Measurements from ENCODE around the gene DGKD. TPM values are rescaled to one million over a fixed set of nuclear protein-coding genes. Genes with fewer than 3 reads are reported as not detected.

The DGKD gene
- polyA plus RNA-seq, 1 donor, result 21.9 TPM

- no peak for DNase-seq (ENCODE audit: low read depth)
Measured at GRCh38 chr2:233458826-233459225, 104.5 kb downstream of the DGKD start.

DNA sequence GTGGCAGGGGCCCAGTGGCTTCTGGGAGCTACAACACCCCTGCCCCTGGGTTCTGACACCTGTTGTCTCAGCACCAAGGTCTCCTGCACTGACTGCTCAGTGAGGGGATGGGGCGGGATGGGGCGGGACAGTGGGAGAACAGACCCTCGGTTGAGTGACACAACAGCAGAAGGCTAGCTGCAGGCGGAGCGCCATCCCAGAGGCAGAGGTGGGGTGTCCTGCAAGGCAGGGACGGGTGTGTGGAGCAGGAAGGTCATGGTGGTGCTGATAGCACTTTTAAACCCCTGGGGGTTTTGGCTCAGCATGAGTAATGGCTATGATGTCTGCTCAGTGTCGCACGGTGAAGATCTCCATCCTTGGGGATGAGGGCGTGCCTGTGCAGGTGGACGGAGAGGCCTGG is 105.1 kb downstream of the DGKD start:
- DNase-seq (ENCODE audit: low read depth), result no peak

DNA sequence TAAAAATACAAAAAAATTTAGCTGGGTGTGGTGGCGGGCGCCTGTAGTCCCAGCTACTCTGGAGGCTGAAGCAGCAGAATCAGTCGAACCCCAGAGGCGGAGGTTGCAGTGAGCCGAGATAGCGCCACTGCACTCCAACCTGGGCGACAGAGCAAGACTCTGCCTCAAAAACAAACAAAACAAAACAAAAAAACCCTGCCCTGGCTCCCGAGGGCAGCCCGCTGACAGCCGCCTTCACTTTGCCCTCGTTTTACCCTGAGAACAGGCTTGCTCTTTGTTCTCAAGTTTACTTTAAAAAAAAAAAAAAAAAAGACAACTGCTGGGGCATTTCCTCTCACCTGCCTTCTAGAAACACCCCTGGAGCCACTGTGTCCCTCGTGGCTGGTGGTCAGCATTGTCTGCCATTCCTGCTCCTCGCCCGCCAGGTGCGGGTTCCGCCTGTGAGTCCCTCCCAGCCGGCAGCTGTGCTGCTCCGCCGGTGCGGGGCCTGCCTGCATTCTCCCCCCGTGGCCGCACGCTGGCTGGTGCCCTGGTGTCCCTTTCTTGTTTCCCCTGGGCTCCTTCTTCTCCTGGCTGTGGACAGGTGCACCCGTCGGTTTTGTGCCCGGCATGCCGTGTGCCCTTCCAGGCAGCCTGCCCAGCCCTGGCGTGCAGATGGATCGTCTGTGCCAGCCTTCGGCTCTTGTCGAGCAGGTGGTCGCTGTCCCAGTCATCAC is 106.6 kb downstream of the DGKD start:
- DNase-seq (ENCODE audit: low read depth), result no peak

DNA sequence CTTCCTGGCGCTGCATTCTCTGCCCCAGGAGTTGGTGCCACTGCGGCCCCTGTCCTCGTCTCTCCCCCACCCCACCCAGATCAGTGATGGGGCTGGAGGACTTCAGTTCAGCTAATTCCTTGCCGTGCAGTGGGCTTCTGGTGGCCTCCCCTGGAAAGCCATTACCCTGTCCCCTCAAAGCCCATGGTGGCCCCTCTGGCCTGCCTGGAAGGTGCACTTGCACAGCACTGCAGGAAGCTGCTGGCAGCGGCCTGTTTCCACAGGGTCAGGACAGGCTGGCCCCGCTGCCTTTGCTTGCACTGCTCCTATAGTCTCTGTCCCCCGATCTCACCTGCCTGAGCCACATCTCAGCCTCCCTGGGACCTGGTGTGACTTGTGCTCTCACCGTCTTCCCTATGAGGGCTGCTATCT is 107.2 kb downstream of the DGKD start:
- no peak for DNase-seq (ENCODE audit: low read depth)

- no peak for DNase-seq (ENCODE audit: low read depth)
Measured at GRCh38 chr2:233462202-233462785, 108.0 kb downstream of the DGKD start.

DNA sequence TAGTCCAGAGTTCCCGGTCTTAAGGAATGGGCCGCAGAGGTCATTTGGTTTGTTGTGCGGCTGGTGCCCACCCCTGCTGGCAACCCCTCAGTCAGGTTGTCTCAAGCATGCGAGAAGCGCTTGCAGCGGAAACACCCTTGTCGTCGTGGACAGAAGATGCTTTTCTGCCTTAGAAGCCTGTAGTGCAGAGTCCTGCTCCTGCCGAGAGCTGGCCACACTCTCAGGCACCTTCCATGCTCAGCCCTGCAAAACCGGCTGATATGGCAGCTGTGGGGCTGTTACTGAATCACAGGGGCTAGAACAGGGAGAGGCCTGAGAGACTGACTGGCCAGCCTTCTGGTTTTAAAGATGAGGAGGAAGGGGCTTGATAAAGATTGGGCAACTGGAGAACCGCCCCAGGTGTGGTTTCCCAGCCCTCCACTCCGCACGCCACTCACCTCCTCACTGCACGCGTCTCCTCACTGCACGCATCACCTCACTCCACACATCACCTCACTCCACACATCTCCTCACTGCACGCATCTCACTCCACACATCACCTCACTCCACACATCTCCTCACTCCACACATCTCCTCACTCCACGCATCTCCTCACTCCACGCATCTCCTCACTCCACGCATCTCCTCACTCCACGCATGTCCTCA is 108.7 kb downstream of the DGKD start:
- DNase-seq (ENCODE audit: low read depth), result no peak

- no peak for DNase-seq (ENCODE audit: low read depth)
Measured at GRCh38 chr2:233463586-233463985, 109.3 kb downstream of the DGKD start.

GRCh38 chr2:233464056-233464455 is 109.8 kb downstream of the DGKD start:
- DNase-seq (ENCODE audit: low read depth), result no peak

DNA sequence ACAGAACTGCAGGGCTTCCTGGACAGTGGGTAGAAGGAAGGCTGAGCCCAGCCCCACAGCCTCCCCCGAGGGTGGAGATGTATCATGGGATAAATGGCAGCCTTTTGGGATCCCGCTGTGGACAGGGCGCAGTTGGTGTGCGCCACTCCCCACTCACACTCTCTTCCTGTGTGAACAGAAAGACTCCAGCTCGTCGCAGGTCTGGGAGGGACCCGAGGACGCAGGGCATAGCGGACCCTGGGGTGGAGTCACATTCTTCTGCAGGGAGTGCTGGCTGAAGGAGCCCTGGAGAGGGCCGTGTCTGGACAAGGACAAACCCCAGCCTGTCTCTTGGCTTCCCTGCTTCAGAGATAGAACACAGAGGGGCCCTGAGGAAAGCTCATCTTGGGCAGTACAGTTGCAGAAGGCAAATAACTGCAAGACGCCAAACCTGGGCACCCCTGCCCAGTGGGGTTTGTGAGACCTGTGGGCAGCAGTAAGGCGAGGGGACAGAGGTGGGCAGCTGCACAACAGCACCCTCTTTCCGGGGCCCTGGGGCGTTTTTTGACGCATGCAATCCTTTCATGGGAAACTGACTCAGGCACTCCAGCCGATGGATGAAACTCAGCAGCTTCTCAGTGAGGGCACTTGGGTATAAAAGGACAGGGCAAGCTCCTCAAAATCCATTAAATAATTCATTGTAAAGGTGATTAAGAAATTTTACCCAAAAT is 110.4 kb downstream of the DGKD start:
- no peak for DNase-seq (ENCODE audit: low read depth)

- no peak for DNase-seq (ENCODE audit: low read depth)
Measured at GRCh38 chr2:233466991-233467603, 112.8 kb downstream of the DGKD start.

- DNase-seq (ENCODE audit: low read depth), result no peak
Measured at GRCh38 chr2:233468047-233468740, 113.9 kb downstream of the DGKD start.

GRCh38 chr2:233468741-233469110 is 114.4 kb downstream of the DGKD start:
- DNase-seq (ENCODE audit: low read depth), result no peak

DNA sequence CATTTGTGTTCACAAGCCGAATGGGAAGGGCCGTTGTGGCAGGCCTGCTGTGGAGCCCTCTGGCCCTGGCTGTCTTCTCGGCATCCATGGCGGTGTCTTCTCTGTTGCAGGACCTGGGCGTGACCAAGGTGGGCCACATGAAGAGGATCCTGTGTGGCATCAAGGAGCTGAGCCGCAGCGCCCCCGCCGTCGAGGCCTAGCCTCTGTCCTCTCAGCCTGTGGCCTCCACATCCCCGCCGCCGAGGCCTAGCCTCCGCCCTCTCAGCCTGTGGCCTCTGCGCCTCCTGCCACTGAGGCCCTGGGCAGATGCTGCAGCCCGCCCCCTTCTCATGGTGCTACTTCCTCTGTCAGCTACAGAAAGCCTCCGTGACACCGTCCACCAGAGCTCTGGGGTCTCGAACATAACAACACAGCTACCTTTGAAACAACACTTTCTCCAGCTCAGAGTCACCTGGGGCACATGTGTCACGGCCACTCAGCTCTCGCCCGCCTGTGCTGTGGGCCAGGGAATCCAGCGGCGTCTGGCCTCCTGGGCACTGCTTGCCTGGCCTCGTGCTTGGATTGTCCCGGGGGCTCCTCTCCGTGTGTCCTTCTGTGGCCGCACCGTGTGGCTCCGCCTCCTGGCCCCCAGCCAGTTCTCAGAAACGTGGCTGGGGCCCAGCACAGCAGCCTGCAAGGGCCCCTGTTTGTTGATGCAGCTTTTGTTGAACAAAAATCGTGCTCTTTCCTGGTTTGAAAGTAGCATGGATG is 115.1 kb downstream of the DGKD start:
- no peak for DNase-seq (ENCODE audit: low read depth)

DNA sequence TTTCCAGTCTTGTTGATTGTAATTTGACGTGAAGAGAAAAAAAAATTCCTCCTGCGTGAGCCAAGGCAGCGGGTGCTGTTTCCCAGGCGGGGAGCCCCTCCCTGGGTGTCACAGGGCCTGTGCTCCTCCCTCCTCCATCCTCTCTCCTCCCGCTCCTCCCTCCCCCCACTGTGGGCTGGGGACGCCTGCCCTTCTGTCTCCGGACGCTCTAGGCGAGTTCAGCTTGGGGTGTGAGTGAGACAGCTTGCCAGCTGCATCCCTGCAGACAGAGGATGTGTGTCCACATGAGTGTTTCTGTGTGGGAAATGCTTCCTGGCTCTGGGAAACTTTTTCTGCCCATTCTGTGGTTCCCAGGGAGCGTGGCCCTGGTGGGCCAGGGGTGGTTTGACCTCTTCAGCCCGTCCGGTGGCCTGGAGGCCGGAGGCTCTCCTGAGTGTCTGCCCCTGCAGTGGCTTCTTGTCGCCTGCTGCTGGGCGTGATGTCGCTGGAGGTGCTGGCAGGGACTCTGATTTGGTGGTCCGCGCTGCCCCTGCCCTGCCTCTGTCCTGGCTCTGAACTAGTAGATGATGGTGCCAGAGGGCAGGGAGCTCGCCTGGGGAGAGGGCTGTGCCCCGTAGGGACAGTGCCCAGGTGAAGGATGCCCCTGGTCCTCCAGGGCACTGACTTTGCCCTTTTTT is 115.9 kb downstream of the DGKD start:
- DNase-seq (ENCODE audit: low read depth), result peak; percentile 41

DNA sequence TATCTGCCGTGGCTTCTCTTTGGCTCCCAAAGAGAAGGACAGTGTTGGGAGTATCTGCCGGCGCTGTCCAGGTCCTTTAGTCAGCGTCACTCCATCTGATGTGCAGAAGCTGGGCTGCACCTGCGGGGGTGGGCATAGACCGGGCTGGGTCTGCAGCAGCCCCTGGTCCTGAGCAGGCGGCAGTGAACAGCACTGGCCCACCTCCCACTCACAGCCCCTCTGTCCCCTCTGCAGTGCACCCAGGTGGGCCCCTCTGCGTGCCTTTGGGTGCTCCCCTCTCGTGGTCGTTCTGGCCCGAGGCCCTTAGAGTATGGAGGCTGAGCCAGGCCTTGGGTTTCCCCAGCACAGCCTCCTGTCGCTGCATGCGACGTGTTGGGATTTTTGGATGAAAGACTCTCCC is 116.5 kb downstream of the DGKD start:
- DNase-seq (ENCODE audit: low read depth), result no peak

- no peak for DNase-seq (ENCODE audit: low read depth)
Measured at GRCh38 chr2:233471291-233472035, 117.2 kb downstream of the DGKD start.

DNA sequence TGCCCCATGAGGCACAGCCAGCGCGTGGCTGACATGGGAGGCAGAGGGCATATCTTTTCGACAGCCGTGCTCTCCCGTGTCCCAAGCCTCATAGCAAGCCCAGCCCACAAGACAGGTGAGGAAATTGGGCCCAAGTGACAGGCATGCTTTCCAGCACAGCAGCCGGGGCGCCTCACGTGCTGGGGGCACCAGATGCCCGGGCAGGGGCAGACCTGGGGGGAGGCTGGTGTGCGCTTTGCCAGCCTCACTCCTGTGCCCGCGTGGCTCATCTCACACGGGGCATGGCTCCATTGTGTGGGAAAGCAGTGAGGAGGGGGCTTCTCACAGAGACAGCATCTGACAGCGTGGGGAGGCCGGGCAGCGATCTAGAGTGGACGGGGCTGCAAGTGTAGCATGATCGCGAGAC is 119.1 kb downstream of the DGKD start:
- no peak for DNase-seq (ENCODE audit: low read depth)

DNA sequence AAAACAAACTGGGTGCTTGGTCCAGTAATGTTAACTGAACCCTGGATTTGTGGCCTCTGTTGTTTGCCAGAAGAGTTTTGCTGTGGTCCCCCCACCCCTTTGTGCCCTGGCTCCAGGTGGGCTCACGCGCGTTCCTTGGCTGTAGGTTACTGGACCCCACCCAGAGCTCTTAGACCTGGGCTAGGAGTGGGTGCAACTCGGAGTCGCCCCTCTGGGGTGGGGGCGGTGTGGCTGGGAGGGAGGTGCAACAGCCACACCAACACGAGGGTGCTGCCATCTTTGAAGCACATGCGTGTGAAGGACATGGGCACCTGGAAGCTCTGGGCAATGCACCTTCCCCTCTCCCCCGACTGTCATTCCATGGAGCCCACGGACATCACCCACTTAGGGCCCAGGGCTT is 119.6 kb downstream of the DGKD start:
- no peak for DNase-seq (ENCODE audit: low read depth)
